ENCODE measurements around the gene TCF4.

DNA sequence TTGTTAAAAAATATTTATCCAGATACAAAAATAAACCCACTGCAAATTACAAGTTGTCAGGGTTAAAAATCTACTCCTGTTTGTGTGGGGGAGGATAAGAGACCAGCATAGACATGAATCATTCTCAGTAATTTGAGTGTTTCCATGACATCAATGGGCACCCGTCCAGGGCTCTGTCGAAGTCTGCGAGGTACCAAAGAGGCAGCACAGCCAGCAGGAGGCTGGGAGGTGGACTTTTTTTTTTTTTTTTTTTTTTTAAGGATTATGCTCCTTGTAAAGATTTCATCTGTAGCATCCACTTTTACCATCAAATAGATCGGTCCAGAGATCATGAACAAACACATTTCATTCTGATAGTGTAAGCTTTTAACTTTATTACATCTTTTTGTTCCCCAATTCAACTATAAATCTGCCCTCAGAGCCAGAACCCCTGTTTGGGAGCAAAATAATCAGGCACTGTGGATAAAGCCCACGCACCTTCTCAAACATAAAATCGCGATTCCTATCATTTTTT lies 182.0 kb downstream of the TCF4 start:
- TF ChIP-seq POLR2AphosphoS5 (IDR thresholded peaks at IDR 0.05; ENCODE audit: borderline replicate concordance, low read depth, low read length) (no peak), EZH2 (IDR thresholded peaks at IDR 0.05) (no peak)
